Esophagus muscularis mucosa (tissue), 3 donors: Measurements from ENCODE around the gene NRF1.

ENCODE experiments used
- POLR2A ChIP-seq: fragments of 450-650 bp; IDR thresholded peaks from one replicate; pipeline ENCODE4 v1.6.1; 2017; ENCODE audit warnings: antibody characterized with exemption, moderate library complexity, mild to moderate bottlenecking, low read depth
- TF ChIP-seq, protein P1 (sequence below), 3 experiments: fragments of 200-600 bp in 2 of 3; fragments of 450-650 bp in 1 of 3; sonication (generic) in 2 of 3; IDR thresholded peaks; one replicate each; pipeline ENCODE4 v1.5.1; 2017 to 2019; ENCODE audit warnings: antibody characterized with exemption in 3 of 3, mild to moderate bottlenecking in 2 of 3, moderate library complexity in 1 of 3

DNA sequence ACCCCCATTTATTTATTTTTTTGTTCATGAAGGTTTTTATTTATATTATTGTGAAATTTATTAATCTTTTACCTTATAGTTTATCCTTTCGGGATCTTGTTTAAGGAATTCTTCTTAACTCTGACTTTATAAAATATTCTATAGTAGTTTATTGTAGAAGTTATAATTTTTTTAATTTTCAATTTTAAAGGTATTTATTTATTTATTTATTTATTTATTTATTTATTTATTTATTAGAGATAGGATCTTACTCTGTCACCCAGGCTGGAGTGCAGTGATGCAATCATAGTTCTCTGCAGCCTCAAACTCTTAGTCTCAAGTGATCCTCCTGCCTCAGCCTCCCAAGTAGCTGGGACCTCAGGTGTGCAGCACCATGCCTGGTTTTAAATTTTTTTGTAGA lies 56.0 kb downstream of the NRF1 start:
- TF ChIP-seq, protein P1, sequence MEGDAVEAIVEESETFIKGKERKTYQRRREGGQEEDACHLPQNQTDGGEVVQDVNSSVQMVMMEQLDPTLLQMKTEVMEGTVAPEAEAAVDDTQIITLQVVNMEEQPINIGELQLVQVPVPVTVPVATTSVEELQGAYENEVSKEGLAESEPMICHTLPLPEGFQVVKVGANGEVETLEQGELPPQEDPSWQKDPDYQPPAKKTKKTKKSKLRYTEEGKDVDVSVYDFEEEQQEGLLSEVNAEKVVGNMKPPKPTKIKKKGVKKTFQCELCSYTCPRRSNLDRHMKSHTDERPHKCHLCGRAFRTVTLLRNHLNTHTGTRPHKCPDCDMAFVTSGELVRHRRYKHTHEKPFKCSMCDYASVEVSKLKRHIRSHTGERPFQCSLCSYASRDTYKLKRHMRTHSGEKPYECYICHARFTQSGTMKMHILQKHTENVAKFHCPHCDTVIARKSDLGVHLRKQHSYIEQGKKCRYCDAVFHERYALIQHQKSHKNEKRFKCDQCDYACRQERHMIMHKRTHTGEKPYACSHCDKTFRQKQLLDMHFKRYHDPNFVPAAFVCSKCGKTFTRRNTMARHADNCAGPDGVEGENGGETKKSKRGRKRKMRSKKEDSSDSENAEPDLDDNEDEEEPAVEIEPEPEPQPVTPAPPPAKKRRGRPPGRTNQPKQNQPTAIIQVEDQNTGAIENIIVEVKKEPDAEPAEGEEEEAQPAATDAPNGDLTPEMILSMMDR (IDR thresholded peaks at IDR 0.05) = no peak
- no peak for TF ChIP-seq POLR2A
